OCI-LY1 (cell line): ENCODE results near the gene CEP104.

Experiments
- H2AFZ ChIP-seq: fragments of 200-600 bp; sonication (generic), shearing (Covaris generic); 2 replicates; pipeline ENCODE4 v1.6.0; 2014; ENCODE audit warnings: antibody characterized with exemption, mild to moderate bottlenecking, low read length
- H3F3A ChIP-seq: fragments of 200-600 bp; sonication (generic), shearing (Covaris generic); 2 replicates; pipeline ENCODE4 v1.6.0; 2014; ENCODE audit warnings: mild to moderate bottlenecking, antibody characterized with exemption, low read length, moderate library complexity; ENCODE audit not compliant: insufficient read depth
- H3K27ac ChIP-seq: fragments of 200-600 bp; sonication (generic); 2 replicates; pipeline ENCODE4 v1.5.1; 2014; ENCODE audit warnings: low read length, mixed run types, mild to moderate bottlenecking, low read depth; ENCODE audit not compliant: poor library complexity, severe bottlenecking
- H3K27me3 ChIP-seq: fragments of 200-600 bp; sonication (generic); 2 replicates; pipeline ENCODE4 v1.6.0; 2014; ENCODE audit warnings: antibody characterized with exemption, mild to moderate bottlenecking, low read length, moderate library complexity; ENCODE audit not compliant: insufficient read depth
- H3K36me3 ChIP-seq: fragments of 200-600 bp; sonication (generic); 2 replicates; pipeline ENCODE4 v1.6.1; 2014; ENCODE audit warnings: mild to moderate bottlenecking, antibody characterized with exemption, low read length, moderate library complexity, mixed read lengths; ENCODE audit not compliant: insufficient read depth
- H3K4me1 ChIP-seq: fragments of 200-600 bp; sonication (generic); 2 replicates; pipeline ENCODE4 v1.5.1; 2014; ENCODE audit warnings: mild to moderate bottlenecking, low read length, moderate library complexity; ENCODE audit not compliant: insufficient read depth, severe bottlenecking
- H3K4me2 ChIP-seq: fragments of 200-600 bp; sonication (generic), shearing (Covaris generic); 2 replicates; pipeline ENCODE4 v1.6.1; 2014; ENCODE audit warnings: low read length
- H3K4me3 ChIP-seq: fragments of 200-600 bp; sonication (generic); 2 replicates; pipeline ENCODE4 v1.5.1; 2014; ENCODE audit warnings: low read length, low read depth, mild to moderate bottlenecking, mixed read lengths; ENCODE audit not compliant: poor library complexity, severe bottlenecking
- H3K79me2 ChIP-seq: fragments of 200-600 bp; shearing (Covaris generic); 2 replicates; pipeline ENCODE4 v1.6.1; 2016; ENCODE audit warnings: mixed run types, low read length, mixed read lengths; ENCODE audit not compliant: insufficient read depth
- H3K9ac ChIP-seq: fragments of 200-600 bp; sonication (generic), shearing (Covaris generic); 2 replicates; pipeline ENCODE4 v1.6.1; 2014; ENCODE audit warnings: mild to moderate bottlenecking, low read length, mixed read lengths
- H3K9me2 ChIP-seq: fragments of 200-600 bp; sonication (generic), shearing (Covaris generic); 2 replicates; pipeline ENCODE4 v1.6.1; 2014; ENCODE audit warnings: low read depth, mild to moderate bottlenecking, low read length, mixed read lengths
- H3K9me3 ChIP-seq: fragments of 200-600 bp; shearing (Covaris generic); 2 replicates; pipeline ENCODE4 v1.6.1; 2014; ENCODE audit warnings: low read length, mixed read lengths
- H4K20me1 ChIP-seq: fragments of 200-600 bp; sonication (generic), shearing (Covaris generic); 2 replicates; pipeline ENCODE4 v1.6.0; 2016; ENCODE audit warnings: mild to moderate bottlenecking, low read length; ENCODE audit not compliant: insufficient read depth
- CTCF ChIP-seq: fragments of 200-600 bp; sonication (generic), shearing (Covaris generic); IDR thresholded peaks from 2 replicates; pipeline ENCODE4 v1.5.1; 2017; ENCODE audit warnings: mild to moderate bottlenecking, antibody characterized with exemption, low read length, moderate library complexity, mixed read lengths
- EZH2 ChIP-seq: fragments of 200-600 bp; sonication (generic), shearing (Covaris generic); IDR thresholded peaks from 2 replicates; pipeline ENCODE4 v1.8.0; 2017; ENCODE audit warnings: borderline replicate concordance, mixed run types, mild to moderate bottlenecking, antibody characterized with exemption, low read length, moderate library complexity, mixed read lengths

CEP104 gene

GRCh38 chr1:3790952-3791351 lies 66.1 kb downstream of the CEP104 start:
- Histone ChIP-seq H3K4me3 (no peak overlapping the region), H3K4me2 (no peak overlapping the region), H3K9me3 (no peaks in the 10 kb centered on the region), H3K9me2 (no peaks in the 10 kb centered on the region), H2AFZ (no peak overlapping the region), H3K9ac (no peak overlapping the region), H3K27me3 (no peaks in the 10 kb centered on the region), H3F3A (no peaks in the 10 kb centered on the region), H3K36me3 (peaks cover 35% of the 10 kb centered on the region), H3K27ac (no peak overlapping the region), H4K20me1 (no peaks in the 10 kb centered on the region), H3K4me1 (peaks cover 24% of the 10 kb centered on the region), H3K79me2 (peaks cover 33% of the 10 kb centered on the region)
- TF ChIP-seq CTCF: no peak
- TF ChIP-seq EZH2: no peak

GRCh38 chr1:3790500-3790923 lies 66.5 kb downstream of the CEP104 start:
- no peak overlapping the region for H3K27ac ChIP-seq
- peaks cover 23% of the 10 kb centered on the region for H3K4me1 ChIP-seq
- H3K4me2 ChIP-seq: no peak overlapping the region
- H3K79me2 ChIP-seq: peaks cover 30% of the 10 kb centered on the region
- H2AFZ ChIP-seq: no peak overlapping the region
- no peak overlapping the region for H3K9ac ChIP-seq
- no peaks in the 10 kb centered on the region for H3K9me3 ChIP-seq
- no peak overlapping the region for H3K4me3 ChIP-seq
- H4K20me1 ChIP-seq: no peaks in the 10 kb centered on the region
- H3K9me2 ChIP-seq: no peaks in the 10 kb centered on the region
- no peaks in the 10 kb centered on the region for H3F3A ChIP-seq
- peaks cover 39% of the 10 kb centered on the region for H3K36me3 ChIP-seq
- H3K27me3 ChIP-seq: no peaks in the 10 kb centered on the region
- TF ChIP-seq EZH2 (no peak), CTCF (no peak)

- H3K36me3 ChIP-seq: peaks cover 46% of the 10 kb centered on the region
- no peak overlapping the region for H2AFZ ChIP-seq
- H3K4me1 ChIP-seq: peaks cover 15% of the 10 kb centered on the region
- no peak overlapping the region for H3K27ac ChIP-seq
- no peaks in the 10 kb centered on the region for H4K20me1 ChIP-seq
- H3K79me2 ChIP-seq: peaks cover 22% of the 10 kb centered on the region
- no peak overlapping the region for H3K9ac ChIP-seq
- H3K9me3 ChIP-seq: no peaks in the 10 kb centered on the region
- no peak overlapping the region for H3K4me2 ChIP-seq
- no peaks in the 10 kb centered on the region for H3K27me3 ChIP-seq
- TF ChIP-seq EZH2 (no peak), CTCF (no peak)
- H3K9me2 ChIP-seq: no peaks in the 10 kb centered on the region
- H3F3A ChIP-seq: no peaks in the 10 kb centered on the region
- H3K4me3 ChIP-seq: no peak overlapping the region
Measured at GRCh38 chr1:3789421-3790300, 67.3 kb downstream of the CEP104 start.
